H1 (cell line): ENCODE data around the gene METTL21C. TPM values are rescaled to one million over a fixed set of nuclear protein-coding genes. Genes with fewer than 3 reads are reported as not detected.

Experiments
- CTCF ChIA-PET: fragments of 300-600 bp; sonication (Branson Sonifier 250); formaldehyde crosslinking; loops from one replicate; lab custom pipeline; 2021; ENCODE audit not compliant: partially characterized antibody; lab: Charles Lee
- POLR2A ChIA-PET: fragments of 300-600 bp; sonication (Branson Sonifier 250); formaldehyde crosslinking; loops from one replicate; lab custom pipeline; 2021; ENCODE audit warnings: inconsistent platforms; ENCODE audit not compliant: partially characterized antibody; lab: Charles Lee
- DNase-seq, 2 experiments: peaks; one replicate each; pipeline versions ENCODE4 v3.0.0 to v3.0.0-alpha.2; 2010 to 2022; ENCODE audit warnings: low spot score in 2 of 2, low read depth in 1 of 2, mixed read lengths in 1 of 2
- FAIRE-seq: peaks from 2 replicates; lab custom pipeline; 2011; peaks lifted over from hg19 to GRCh38; lab: Jason Lieb, UNC
- H2AFZ ChIP-seq: 2 replicates; pipeline ENCODE4 v1.8.1; 2012; ENCODE audit warnings: low read length, inconsistent platforms
- H2AK5ac ChIP-seq: 2 replicates; pipeline ENCODE4 v1.6.1; 2013; ENCODE audit warnings: low read depth, low read length
- H2BK120ac ChIP-seq: replicated peaks from 2 replicates; pipeline ENCODE3; 2013; ENCODE audit warnings: low read depth, low read length, inconsistent platforms
- H2BK12ac ChIP-seq: 2 replicates; pipeline ENCODE4 v1.6.1; 2013; ENCODE audit warnings: low read depth, low read length
- H2BK15ac ChIP-seq: 2 replicates; pipeline ENCODE4 v1.6.1; 2013; ENCODE audit warnings: low read length
- H2BK20ac ChIP-seq: 2 replicates; pipeline ENCODE4 v1.6.1; 2013; ENCODE audit warnings: low read length
- H2BK5ac ChIP-seq: 2 replicates; pipeline ENCODE4 v1.6.1; 2013; ENCODE audit warnings: low read depth, low read length
- H3K14ac ChIP-seq: 2 replicates; pipeline ENCODE4 v1.6.1; 2013; ENCODE audit warnings: inconsistent platforms; ENCODE audit not compliant: insufficient read length
- H3K18ac ChIP-seq: 2 replicates; pipeline ENCODE4 v1.6.1; 2013; ENCODE audit warnings: low read length; ENCODE audit errors: extremely low read depth
- H3K23ac ChIP-seq: 2 replicates; pipeline ENCODE4 v1.6.1; 2013; ENCODE audit warnings: inconsistent platforms; ENCODE audit not compliant: insufficient read length
- H3K23me2 ChIP-seq: 2 replicates; pipeline ENCODE4 v1.6.1; 2013; ENCODE audit warnings: low read depth, low read length
- H3K27ac ChIP-seq: 2 replicates; pipeline ENCODE4 v1.6.1; 2011; ENCODE audit warnings: low read depth, low read length, inconsistent platforms
- H3K27me3 ChIP-seq, 4 experiments: replicated peaks in 1 of 4; 1 replicate in 1 of 4; 2 replicates in 3 of 4; pipeline versions ENCODE4 v1.6.1 to v1.8.1; 2011 to 2013; ENCODE audit warnings: low read length in 3 of 4, mild to moderate bottlenecking in 3 of 4, inconsistent platforms in 2 of 4, mixed read lengths in 2 of 4, moderate library complexity in 1 of 4; ENCODE audit not compliant: control insufficient read depth in 3 of 4, insufficient read depth in 3 of 4; ENCODE audit errors: extremely low read depth in 1 of 4
- H3K36me3 ChIP-seq, 4 experiments: 2 replicates each; pipeline versions ENCODE4 v1.6.1 to v1.8.1; 2011 to 2013; ENCODE audit warnings: mild to moderate bottlenecking in 4 of 4, low read length in 3 of 4, moderate library complexity in 2 of 4, control low read depth in 1 of 4, inconsistent platforms in 1 of 4; ENCODE audit not compliant: insufficient read depth in 4 of 4, control insufficient read depth in 2 of 4
- H3K4ac ChIP-seq: replicated peaks from 2 replicates; pipeline ENCODE3; 2013; ENCODE audit warnings: low read length, low read depth, mixed read lengths, inconsistent platforms; ENCODE audit not compliant: insufficient read length
- H3K4me1 ChIP-seq, 4 experiments: replicated peaks in 1 of 4; 1 replicate in 1 of 4; 2 replicates in 3 of 4; pipeline versions ENCODE4 v1.6.1 to v1.8.1; 2011 to 2013; ENCODE audit warnings: low read length in 3 of 4, inconsistent platforms in 2 of 4, mixed read lengths in 1 of 4; ENCODE audit not compliant: insufficient read depth in 4 of 4, control insufficient read depth in 3 of 4
- H3K4me2 ChIP-seq, 2 experiments: 2 replicates each; pipeline versions ENCODE4 v1.6.1 to v1.8.1; 2011 to 2013; ENCODE audit warnings: low read depth in 2 of 2, low read length in 2 of 2, control low read depth in 1 of 2, inconsistent platforms in 1 of 2, mild to moderate bottlenecking in 1 of 2; ENCODE audit not compliant: insufficient read depth in 1 of 2
- H3K4me3 ChIP-seq, 4 experiments: fragments of 200-600, 300-600 bp in 1 of 4; sonication (generic), shearing (Covaris generic), sonication (Bioruptor Twin) in 1 of 4; 2 replicates each; pipeline versions ENCODE4 v1.5.1 to v1.8.1; 2011 to 2016; ENCODE audit warnings: low read length in 4 of 4, low read depth in 3 of 4, control low read depth in 2 of 4, inconsistent platforms in 2 of 4, mild to moderate bottlenecking in 2 of 4, mixed read lengths in 1 of 4, moderate library complexity in 1 of 4; ENCODE audit not compliant: insufficient read depth in 2 of 4; ENCODE audit errors: extremely low read depth in 1 of 4
- H3K56ac ChIP-seq: replicated peaks from 2 replicates; pipeline ENCODE3; 2013; ENCODE audit warnings: low read depth, mild to moderate bottlenecking, mixed read lengths, low read length, inconsistent platforms; ENCODE audit not compliant: insufficient read length
- H3K79me1 ChIP-seq: 2 replicates; pipeline ENCODE4 v1.6.1; 2013; ENCODE audit warnings: low read depth, low read length, control low read depth
- H3K79me2 ChIP-seq, 2 experiments: 2 replicates each; pipeline versions ENCODE4 v1.6.1 to v1.8.1; 2012 to 2013; ENCODE audit warnings: low read length in 2 of 2, mild to moderate bottlenecking in 2 of 2, inconsistent platforms in 1 of 2; ENCODE audit not compliant: insufficient read depth in 2 of 2, control insufficient read depth in 1 of 2
- H3K9ac ChIP-seq, 4 experiments: replicated peaks in 1 of 4; 1 replicate in 1 of 4; 2 replicates in 3 of 4; pipeline versions ENCODE4 v1.6.1 to v1.8.1; 2011 to 2013; ENCODE audit warnings: low read depth in 3 of 4, low read length in 3 of 4, control low read depth in 2 of 4, mild to moderate bottlenecking in 2 of 4, moderate library complexity in 2 of 4, inconsistent platforms in 1 of 4; ENCODE audit errors: extremely low read depth in 1 of 4
- H3K9me3 ChIP-seq, 2 experiments: 2 replicates each; pipeline versions ENCODE4 v1.6.1 to v1.8.1; 2012 to 2013; ENCODE audit warnings: mild to moderate bottlenecking in 2 of 2, moderate library complexity in 2 of 2, control low read depth in 1 of 2, inconsistent platforms in 1 of 2, low read depth in 1 of 2, low read length in 1 of 2, mixed read lengths in 1 of 2; ENCODE audit not compliant: insufficient read depth in 2 of 2
- H4K20me1 ChIP-seq, 2 experiments: replicated peaks in 1 of 2; 2 replicates each; pipeline versions ENCODE3 to v1.8.1; 2011 to 2013; ENCODE audit warnings: inconsistent platforms in 2 of 2, low read length in 2 of 2, mild to moderate bottlenecking in 1 of 2; ENCODE audit not compliant: insufficient read depth in 2 of 2, control insufficient read depth in 1 of 2
- H4K5ac ChIP-seq: 2 replicates; pipeline ENCODE4 v1.6.1; 2013; ENCODE audit warnings: low read length, low read depth, mixed read lengths, inconsistent platforms; ENCODE audit not compliant: insufficient read length
- H4K8ac ChIP-seq: 2 replicates; pipeline ENCODE4 v1.8.0; 2013; ENCODE audit warnings: mild to moderate bottlenecking, moderate library complexity, low read length, inconsistent platforms; ENCODE audit not compliant: insufficient read depth; ENCODE audit errors: extremely low read depth
- H4K91ac ChIP-seq: replicated peaks from 2 replicates; pipeline ENCODE3; 2013; ENCODE audit warnings: low read length, mixed read lengths, inconsistent platforms; ENCODE audit not compliant: insufficient read length
- CBX8 ChIP-seq: fragments of 300-800, 300-1000 bp; sonication (generic); IDR thresholded peaks from 2 replicates; pipeline ENCODE4 v1.7.1; 2016; ENCODE audit warnings: low read depth, low read length, borderline replicate concordance
- CTBP2 ChIP-seq: IDR thresholded peaks from 2 replicates; pipeline ENCODE4 v1.7.0; 2011; ENCODE audit warnings: borderline replicate concordance, mild to moderate bottlenecking, moderate library complexity, mixed read lengths, low read length; ENCODE audit not compliant: insufficient read depth, insufficient read length
- HDAC6 ChIP-seq: IDR thresholded peaks from one replicate; pipeline ENCODE4 v1.7.1; 2012; ENCODE audit warnings: low read depth, mild to moderate bottlenecking, inconsistent platforms, low read length, moderate library complexity
- MAFK ChIP-seq: IDR thresholded peaks from 2 replicates; pipeline ENCODE4 v1.6.1; 2012; ENCODE audit warnings: low read depth, mild to moderate bottlenecking, improper control_type of control experiment, low read length
- NANOG ChIP-seq: IDR thresholded peaks from 2 replicates; pipeline ENCODE4 v1.6.1; 2011; ENCODE audit warnings: low read length, low read depth, mild to moderate bottlenecking, inconsistent platforms; ENCODE audit not compliant: insufficient read depth, poor library complexity, severe bottlenecking
- SIN3A ChIP-seq, 2 experiments: IDR thresholded peaks in 1 of 2; conservative IDR thresholded peaks in 1 of 2; 2 replicates each; pipeline ENCODE4 v1.6.1; 2011 to 2012; ENCODE audit warnings: low read length in 2 of 2, improper control_type of control experiment in 1 of 2, low read depth in 1 of 2, mild to moderate bottlenecking in 1 of 2
- TAF1 ChIP-seq: IDR thresholded peaks from 2 replicates; pipeline ENCODE4 v1.6.1; 2011; ENCODE audit warnings: mild to moderate bottlenecking, low read depth, low read length
- TAF7 ChIP-seq: optimal IDR thresholded peaks from 2 replicates; pipeline ENCODE3; 2011; ENCODE audit warnings: low read depth, mild to moderate bottlenecking, inconsistent platforms, low read length, moderate library complexity, borderline replicate concordance
- TBP ChIP-seq: IDR thresholded peaks from 2 replicates; pipeline ENCODE4 v1.6.1; 2011; ENCODE audit warnings: low read depth, low read length, improper control_type of control experiment
- TEAD4 ChIP-seq: IDR thresholded peaks from 2 replicates; pipeline ENCODE4 v1.6.1; 2012; ENCODE audit warnings: low read depth, low read length, inconsistent platforms, mixed read lengths
- YY1 ChIP-seq: IDR thresholded peaks from 2 replicates; pipeline ENCODE4 v1.6.1; 2011; ENCODE audit warnings: low read depth, mild to moderate bottlenecking, low read length
- WGBS, 2 experiments: shearing (Covaris generic) in 1 of 2; methylation state at CpG; one replicate each; pipeline versions ENCODE4 v1.1.6 to v1.1.7; 2013 to 2015; ENCODE audit warnings: low lambda C conversion rate in 2 of 2, mixed read lengths in 2 of 2, inconsistent platforms in 1 of 2, low coverage in 1 of 2, missing lambda C conversion rate in 1 of 2; ENCODE audit not compliant: insufficient replicate concordance in 2 of 2, insufficient coverage in 1 of 2, insufficient read length in 1 of 2; ENCODE audit errors: extremely low coverage in 1 of 2, missing lambda C conversion rate in 1 of 2; 5-methylcytosine and 5-hydroxymethylcytosine counted together
- polyA plus RNA-seq, 7 experiments: library from polyadenylated mRNA; depleted of rRNA in 3 of 7; stranded (reverse) in 5 of 7; unstranded in 2 of 7; fragments of >200 nt in 5 of 7; fragments of 200-250 nt in 2 of 7; gene quantifications; 1 replicate in 5 of 7; 2 replicates in 1 of 7; 4 replicates in 1 of 7; pipeline versions ENCODE4 v1.2.1 to v1.2.3, GENCODE V29; 2011 to 2013; ENCODE audit warnings: missing spikeins in 2 of 7, mixed read lengths in 2 of 7
- total RNA-seq: library from RNA; stranded (reverse); fragmentation: NEBNext Ultra II Directional; extraction: Animal tissue kit (Norgen Biotek cat#: 25700); gene quantifications from 2 replicates; pipeline ENCODE4 v1.2.1, GENCODE V29; 2021

The METTL21C gene
- total and polyA plus RNA-seq, 2 of the 8 experiments (the other 6 are each of a cell fraction or from before 2014, with no cell fraction given), result not detected

DNA sequence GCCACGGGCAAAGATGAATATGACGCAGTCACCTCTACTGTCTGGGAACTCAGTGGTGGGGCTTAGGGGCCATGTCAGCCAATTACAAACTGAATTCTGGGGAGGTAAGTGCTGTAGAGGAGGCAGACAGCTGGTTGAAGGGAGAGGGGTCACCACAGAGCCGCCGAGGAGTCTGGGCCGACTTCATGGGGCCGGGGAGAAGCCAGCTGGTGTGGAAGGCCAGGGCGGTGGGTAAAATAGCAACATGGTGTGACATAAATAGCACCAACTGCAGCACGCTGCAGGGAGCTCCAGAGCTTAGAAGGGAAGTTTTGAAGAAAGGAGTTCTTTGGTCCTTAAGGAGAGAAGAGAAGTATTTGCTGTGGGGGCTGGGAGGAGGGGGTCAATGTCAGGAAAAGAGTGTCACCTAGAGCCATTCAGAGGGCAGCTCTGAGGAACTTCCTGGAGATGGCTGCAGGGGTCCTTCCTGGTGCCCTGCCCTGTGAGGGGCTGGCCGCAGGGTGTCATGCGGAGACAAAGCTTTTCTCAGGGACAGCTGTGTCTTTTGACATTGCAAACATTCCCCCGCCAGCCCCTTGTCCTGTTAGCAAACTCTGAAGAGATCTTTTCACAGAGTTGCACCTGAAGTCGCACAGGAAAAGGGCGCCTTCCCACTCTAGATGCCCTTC lies 6.4 kb downstream of the METTL21C start:
- Histone ChIP-seq H4K91ac (no peak overlapping the region), H3K36me3 (no peaks in the 10 kb centered on the region), H3K18ac (no peak overlapping the region), H3K79me1 (no peaks in the 10 kb centered on the region), H3K56ac (no peak overlapping the region), H2BK15ac (no peak overlapping the region), H3K23ac (no peak overlapping the region), H3K23me2 (no peaks in the 10 kb centered on the region), H3K4me3 (no peak overlapping the region), H4K20me1 (no peaks in the 10 kb centered on the region), H3K9me3 (no peaks in the 10 kb centered on the region), H4K8ac (peak overlapping the region; percentile 7; the same call in 1 of the 2 replicates), H2AFZ (no peak overlapping the region), H4K5ac (no peak overlapping the region), H3K4me2 (0 out of 4 replicates have a peak overlapping the region, but pooled peaks of 1 of the 2 experiments have one; percentile 34), H3K27ac (peak overlapping the region; percentile 58; the same call in 1 of the 2 replicates), H3K4ac (no peak overlapping the region), H3K79me2 (no peaks in the 10 kb centered on the region), H3K9ac (no peak overlapping the region), H3K14ac (no peak overlapping the region), H3K27me3 (no peaks in the 10 kb centered on the region), H2BK5ac (peak overlapping the region; percentile 28; the same call in 1 of the 2 replicates), H2BK20ac (0 out of 2 replicates have a peak overlapping the region, but pooled peaks have one; percentile 5), H3K4me1 (peaks cover 0 to 11% (median 8%) of the 10 kb centered on the region in 4 experiments), H2AK5ac (no peak overlapping the region), H2BK120ac (no peak overlapping the region), H2BK12ac (peak overlapping the region; percentile 5; the same call in 1 of the 2 replicates)
- DNase-seq (no peak), FAIRE-seq (no peak)
- WGBS, 2 experiments, result 77% methylated on average over 12 of the region's 13 CpGs; no CpG with 5 or more reads in 1 of the 2 experiments
- CTCF ChIA-PET, result interaction anchor here (1.2 to 2.5 kb wide), 6 partner anchors 9 to 182 kb away, joined by 3 to 14 read pairs (median 5); partner anchors contain the start of genes BIVM and POGLUT2
- POLR2A ChIA-PET, result no interaction called here
- no peak for TF ChIP-seq MAFK
- TF ChIP-seq TEAD4, result no peak
- no peak for TF ChIP-seq TAF1
- no peak for TF ChIP-seq TAF7
- TF ChIP-seq CTBP2, result no peak
- no peak for TF ChIP-seq CBX8
- no peak for TF ChIP-seq SIN3A (conservative IDR thresholded peaks at IDR 0.05 in 1 of 2, IDR thresholded peaks at IDR 0.05 in 1 of 2; ENCODE audit: low read depth in 1 of 2, low read length in 2 of 2)
- TF ChIP-seq HDAC6, result no peak
- TF ChIP-seq TBP, result no peak
- TF ChIP-seq YY1, result no peak
- no peak for TF ChIP-seq NANOG
